ENCODE results near the gene MEX3D.

Gene MEX3D

GRCh38 chr19:1507192-1507660, 60.9 kb downstream of the MEX3D start:
- POLR2A ChIA-PET, result interaction anchor here (1.2 kb wide), 1 partner anchor 84 kb away, joined by 3 read pairs; no protein-coding TSS in a partner anchor
- TF ChIP-seq HDGF (IDR thresholded peaks at IDR 0.05; ENCODE audit: borderline replicate concordance) (0 out of 2 replicates have a peak, but pooled peaks have one; percentile 43), NFRKB (IDR thresholded peaks at IDR 0.05) (no peak)
- CTCF ChIA-PET, result no interaction called here
- DNase-seq (ENCODE audit: extremely low spot score), result no peak

DNA sequence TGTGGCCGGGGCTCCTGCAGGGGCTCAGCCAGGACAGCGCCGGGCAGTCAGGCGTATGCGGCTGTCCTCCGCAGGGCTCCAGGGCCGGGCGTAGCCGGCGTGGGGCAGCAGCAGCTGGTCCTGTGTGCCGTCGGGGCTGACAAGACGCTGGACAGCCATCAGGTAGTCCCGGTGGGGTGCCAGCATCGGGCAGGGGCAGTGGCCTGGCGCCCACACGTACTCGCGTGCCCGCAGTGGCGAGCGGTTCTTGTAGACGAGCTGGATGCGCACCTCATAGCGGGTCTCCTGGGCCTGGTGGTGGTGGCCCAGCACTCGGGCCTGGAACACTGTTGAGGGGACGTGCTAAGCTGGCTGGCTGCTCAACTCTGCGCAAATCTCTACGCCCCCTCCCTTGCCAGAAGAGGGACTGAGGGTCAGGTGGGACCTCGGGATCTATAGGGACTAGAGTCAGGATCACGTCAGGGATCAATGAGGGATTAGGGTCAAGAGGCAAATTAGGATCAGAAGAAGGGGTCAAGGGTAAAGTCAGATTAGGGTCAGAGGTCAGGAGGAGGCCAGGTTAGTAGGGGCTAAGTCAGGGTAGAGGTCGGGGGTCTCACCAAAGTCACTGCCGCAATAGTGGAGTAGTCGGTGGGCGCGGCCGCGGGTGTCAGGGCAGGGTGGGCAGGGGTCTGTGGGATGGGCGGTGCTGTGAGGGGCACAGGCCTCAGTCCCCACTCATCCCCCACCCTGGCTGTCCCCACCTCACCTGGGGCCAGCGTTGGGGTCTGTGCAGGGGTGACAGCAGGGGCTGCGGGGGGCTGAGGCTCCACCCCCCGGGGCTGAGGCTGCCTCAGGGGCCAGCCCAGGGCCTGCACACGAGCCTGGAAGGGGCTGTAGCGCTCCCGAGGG, 61.9 kb downstream of the MEX3D start:
- TF ChIP-seq ZNF384 (IDR thresholded peaks at IDR 0.05) (no peak), CTBP1 (IDR thresholded peaks at IDR 0.05; ENCODE audit: borderline replicate concordance) (no peak), FOXM1 (IDR thresholded peaks at IDR 0.05; ENCODE audit: borderline replicate concordance) (no peak), NFRKB (IDR thresholded peaks at IDR 0.05) (no peak), HDGF (IDR thresholded peaks at IDR 0.05; ENCODE audit: borderline replicate concordance) (no peak), BHLHE40 (IDR thresholded peaks at IDR 0.05; ENCODE audit: borderline replicate concordance) (no peak), FOXK2 (IDR thresholded peaks at IDR 0.05) (no peak), ELF4 (IDR thresholded peaks at IDR 0.05) (no peak), SP1 (IDR thresholded peaks at IDR 0.05) (no peak), L3MBTL2 (conservative IDR thresholded peaks at IDR 0.05) (no peak), LEF1 (IDR thresholded peaks at IDR 0.05; ENCODE audit: borderline replicate concordance) (no peak), PKNOX1 (IDR thresholded peaks at IDR 0.05) (no peak), SUZ12 (IDR thresholded peaks at IDR 0.05) (no peak), FOXA1 (IDR thresholded peaks at IDR 0.05) (no peak), ARNT (IDR thresholded peaks at IDR 0.05) (no peak), TARDBP (IDR thresholded peaks at IDR 0.05) (no peak)
- no peak for DNase-seq (ENCODE audit: extremely low spot score)
- ChIA-PET CTCF (interaction anchor here (0.9 kb wide), 1 partner anchor 582 kb away, joined by 4 read pairs; no protein-coding TSS in a partner anchor), POLR2A (interaction anchor here (1.0 to 1.2 kb wide), 2 partner anchors 13 to 85 kb away, joined by 3 to 4 read pairs; no protein-coding TSS in a partner anchor)

DNA sequence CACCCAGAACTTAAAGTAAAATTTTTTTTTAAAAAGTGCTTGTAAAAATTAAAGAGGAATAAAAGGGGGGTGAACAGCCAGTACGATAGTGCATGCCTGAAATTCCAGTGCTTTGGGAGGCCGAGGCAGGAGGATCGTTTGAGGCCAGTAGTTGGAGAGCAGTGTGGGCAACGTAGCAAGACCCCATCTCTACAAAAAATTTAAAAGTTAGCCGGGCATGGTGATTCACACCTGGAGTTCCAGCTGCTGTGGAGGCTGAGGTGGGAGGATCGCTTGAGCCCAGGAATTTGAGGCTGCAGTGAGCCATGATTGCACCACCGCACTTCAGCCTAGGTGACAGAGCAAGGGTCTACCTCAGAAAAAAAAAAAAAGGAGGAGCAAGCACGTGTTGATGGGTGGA, 63.1 kb downstream of the MEX3D start:
- POLR2A ChIA-PET, result interaction anchor here (1.0 kb wide), 1 partner anchor 12 kb away, joined by 4 read pairs; no protein-coding TSS in a partner anchor
- no peak for TF ChIP-seq BHLHE40 (IDR thresholded peaks at IDR 0.05; ENCODE audit: borderline replicate concordance)
- TF ChIP-seq ARNT (IDR thresholded peaks at IDR 0.05), result no peak
- no peak for TF ChIP-seq ZNF384 (IDR thresholded peaks at IDR 0.05)
- TF ChIP-seq HDGF (IDR thresholded peaks at IDR 0.05; ENCODE audit: borderline replicate concordance), result no peak
- TF ChIP-seq SUZ12 (IDR thresholded peaks at IDR 0.05), result no peak
- no peak for TF ChIP-seq NFRKB (IDR thresholded peaks at IDR 0.05)
- no peak for TF ChIP-seq FOXK2 (IDR thresholded peaks at IDR 0.05)
- no peak for TF ChIP-seq L3MBTL2 (conservative IDR thresholded peaks at IDR 0.05)
- no peak for TF ChIP-seq ELF4 (IDR thresholded peaks at IDR 0.05)
- no peak for TF ChIP-seq PKNOX1 (IDR thresholded peaks at IDR 0.05)
- TF ChIP-seq CTBP1 (IDR thresholded peaks at IDR 0.05; ENCODE audit: borderline replicate concordance), result no peak
- no peak for TF ChIP-seq FOXM1 (IDR thresholded peaks at IDR 0.05; ENCODE audit: borderline replicate concordance)
- no peak for TF ChIP-seq FOXA1 (IDR thresholded peaks at IDR 0.05)
- no peak for TF ChIP-seq LEF1 (IDR thresholded peaks at IDR 0.05; ENCODE audit: borderline replicate concordance)
- no peak for TF ChIP-seq SP1 (IDR thresholded peaks at IDR 0.05)
- CTCF ChIA-PET, result interaction anchor here (0.6 to 0.9 kb wide), 2 partner anchors 192 to 580 kb away, joined by 3 to 4 read pairs; no protein-coding TSS in a partner anchor
- DNase-seq (ENCODE audit: extremely low spot score), result no peak

Measured in HEK293T (cell line).